OCI-LY7 (cell line): Measurements from ENCODE around the gene CFL1. TPM values are rescaled to one million over a fixed set of nuclear protein-coding genes. Genes with fewer than 3 reads are reported as not detected.

Source experiments
- BruUV-seq: library from RNA; stranded (reverse); fragments of 400-500 nt; replicated peaks from 2 replicates; lab custom pipeline; 2021; lab: Mats Ljungman, UMichigan
- CTCF ChIA-PET: fragments of 300-600 bp; sonication (Branson Sonifier 250); formaldehyde crosslinking; loops from one replicate; lab custom pipeline; 2022; ENCODE audit warnings: antibody characterized with exemption; ENCODE audit not compliant: unreplicated experiment; lab: Charles Lee
- POLR2A ChIA-PET: fragments of 300-600 bp; sonication (Branson Sonifier 250); formaldehyde crosslinking; loops from one replicate; lab custom pipeline; 2022; ENCODE audit warnings: antibody characterized with exemption; lab: Charles Lee
- DNase-seq: peaks from one replicate; pipeline ENCODE4 v3.0.0-alpha.2; 2015; ENCODE audit warnings: low spot score
- H2AFZ ChIP-seq: fragments of 200-600 bp; sonication (generic), shearing (Covaris generic); 2 replicates; pipeline ENCODE4 v1.6.1; 2014; ENCODE audit warnings: mild to moderate bottlenecking, antibody characterized with exemption, low read length, moderate library complexity
- H3K27ac ChIP-seq: fragments of 200-600 bp; sonication (generic); 2 replicates; pipeline ENCODE4 v1.5.1; 2014; ENCODE audit warnings: mixed run types, low read depth, mild to moderate bottlenecking, moderate library complexity, low read length, inconsistent platforms; ENCODE audit not compliant: poor library complexity, severe bottlenecking
- H3K36me3 ChIP-seq: fragments of 200-600 bp; sonication (generic); 2 replicates; pipeline ENCODE4 v1.6.1; 2014; ENCODE audit warnings: mild to moderate bottlenecking, antibody characterized with exemption, low read length, moderate library complexity, mixed read lengths; ENCODE audit not compliant: insufficient read depth
- H3K4me1 ChIP-seq: fragments of 200-600 bp; sonication (generic); 2 replicates; pipeline ENCODE4 v1.5.1; 2014; ENCODE audit warnings: mild to moderate bottlenecking, low read length; ENCODE audit not compliant: insufficient read depth, poor library complexity, severe bottlenecking
- H3K4me2 ChIP-seq: fragments of 200-600 bp; sonication (generic); 2 replicates; pipeline ENCODE4 v1.6.1; 2014; ENCODE audit warnings: mild to moderate bottlenecking, low read length
- H3K4me3 ChIP-seq: fragments of 200-600 bp; sonication (generic); 2 replicates; pipeline ENCODE4 v1.5.1; 2014; ENCODE audit warnings: mild to moderate bottlenecking, low read depth, low read length; ENCODE audit not compliant: poor library complexity, severe bottlenecking
- H3K79me2 ChIP-seq: fragments of 200-600 bp; sonication (generic); 2 replicates; pipeline ENCODE4 v1.6.1; 2016; ENCODE audit warnings: low read depth, mild to moderate bottlenecking, low read length, moderate library complexity, mixed read lengths; ENCODE audit not compliant: insufficient read depth
- H3K9me2 ChIP-seq: fragments of 200-600 bp; sonication (generic); 2 replicates; pipeline ENCODE4 v1.6.1; 2016; ENCODE audit warnings: mild to moderate bottlenecking, low read length, mixed read lengths; ENCODE audit not compliant: insufficient read depth
- H3K9me3 ChIP-seq: fragments of 200-600 bp; sonication (generic); 2 replicates; pipeline ENCODE4 v1.6.1; 2014; ENCODE audit warnings: mild to moderate bottlenecking, mixed run types, low read length, mixed read lengths
- H4K20me1 ChIP-seq: fragments of 200-600 bp; sonication (generic); 2 replicates; pipeline ENCODE4 v1.6.1; 2014; ENCODE audit warnings: mild to moderate bottlenecking, antibody characterized with exemption, low read length, moderate library complexity, mixed read lengths; ENCODE audit not compliant: insufficient read depth
- EZH2phosphoT487 ChIP-seq: fragments of 200-600 bp; sonication (generic); IDR thresholded peaks from 2 replicates; pipeline ENCODE4 v1.6.1; 2018; ENCODE audit warnings: low read depth, borderline replicate concordance, mild to moderate bottlenecking, mixed run types, antibody characterized with exemption, low read length, moderate library complexity, mixed read lengths
- intact Hi-C: fragments of 100-400 bp; cut with micrococcal nuclease; formaldehyde crosslinking; loops from one replicate; pipeline ENCODE4 v1.10.0; 2022; ENCODE audit not compliant: unreplicated experiment
- total RNA-seq, 2 experiments: library from RNA; depleted of rRNA in 1 of 2; stranded (reverse); fragments of >200 nt in 1 of 2; shearing (Covaris generic) in 1 of 2; gene quantifications; 2 replicates each; pipeline ENCODE4 v1.2.3, GENCODE V29; 2014 to 2022
- TF ChIP-seq, protein P1 (sequence below): fragments of 200-600 bp; sonication (generic); conservative IDR thresholded peaks from 2 replicates; pipeline ENCODE4 v1.5.1; 2014; ENCODE audit warnings: mild to moderate bottlenecking, antibody characterized with exemption, low read length, moderate library complexity, mixed read lengths

CFL1 gene
- total RNA-seq, 2 experiments from 2014 or later, result 1,019 to 1,119 TPM

DNA sequence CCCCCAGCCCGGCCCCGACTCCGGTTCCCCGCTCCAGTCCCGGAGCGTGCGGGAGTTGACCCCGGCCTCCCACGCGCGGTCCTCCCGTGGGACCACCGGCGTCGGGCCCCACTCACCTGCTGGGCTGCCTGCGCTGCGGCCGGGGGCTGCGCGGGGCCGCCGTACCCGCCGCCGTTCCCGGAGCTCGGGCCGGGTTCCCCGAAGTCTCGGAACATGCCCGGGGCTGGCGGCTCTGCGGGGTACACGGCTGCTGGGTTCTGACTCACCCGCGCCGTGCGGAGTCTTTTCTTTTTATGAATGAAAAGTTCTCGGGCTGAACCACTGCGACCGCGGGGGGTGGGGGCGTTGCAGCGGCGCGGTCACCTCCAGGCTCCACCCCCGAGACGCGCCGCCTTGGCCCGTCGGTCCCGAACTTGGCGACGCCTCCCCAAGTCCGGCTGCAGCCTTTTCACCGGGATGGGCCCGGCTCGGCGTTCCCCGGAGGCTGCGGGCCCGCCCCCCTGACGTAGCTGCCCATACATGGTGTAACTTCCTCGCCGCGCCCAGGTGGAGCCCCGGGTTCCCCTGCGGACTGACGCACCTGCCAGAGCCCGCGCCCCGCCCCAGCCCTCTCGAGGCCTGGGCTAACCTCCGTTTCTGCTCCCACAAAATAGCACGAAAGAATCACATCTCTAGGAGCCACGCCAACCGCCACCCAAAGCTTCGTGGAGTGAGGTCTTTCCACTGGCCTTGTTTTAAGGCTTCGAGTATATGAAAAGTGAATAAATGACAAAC lies 42.3 kb upstream of the CFL1 start, which contains the start of gene FOSL1:
Gene FOSL1 (minus strand): TSS at position 264 of the 774 bp plus-strand sequence. CDS start 49 bp downstream, at position 215.
- Histone ChIP-seq H4K20me1 (no peaks in the 10 kb centered on the region), H3K27ac (no peak within 1 kb of the TSS), H3K4me3 (peak within 1 kb of the TSS; percentile 65), H2AFZ (no peak within 1 kb of the TSS), H3K4me1 (peaks cover 20% of the 10 kb centered on the region), H3K79me2 (no peaks in the 10 kb centered on the region), H3K4me2 (peak within 1 kb of the TSS; percentile 80), H3K9me3 (no peaks in the 10 kb centered on the region), H3K36me3 (no peaks in the 10 kb centered on the region), H3K9me2 (no peaks in the 10 kb centered on the region)
- TF ChIP-seq, protein P1, sequence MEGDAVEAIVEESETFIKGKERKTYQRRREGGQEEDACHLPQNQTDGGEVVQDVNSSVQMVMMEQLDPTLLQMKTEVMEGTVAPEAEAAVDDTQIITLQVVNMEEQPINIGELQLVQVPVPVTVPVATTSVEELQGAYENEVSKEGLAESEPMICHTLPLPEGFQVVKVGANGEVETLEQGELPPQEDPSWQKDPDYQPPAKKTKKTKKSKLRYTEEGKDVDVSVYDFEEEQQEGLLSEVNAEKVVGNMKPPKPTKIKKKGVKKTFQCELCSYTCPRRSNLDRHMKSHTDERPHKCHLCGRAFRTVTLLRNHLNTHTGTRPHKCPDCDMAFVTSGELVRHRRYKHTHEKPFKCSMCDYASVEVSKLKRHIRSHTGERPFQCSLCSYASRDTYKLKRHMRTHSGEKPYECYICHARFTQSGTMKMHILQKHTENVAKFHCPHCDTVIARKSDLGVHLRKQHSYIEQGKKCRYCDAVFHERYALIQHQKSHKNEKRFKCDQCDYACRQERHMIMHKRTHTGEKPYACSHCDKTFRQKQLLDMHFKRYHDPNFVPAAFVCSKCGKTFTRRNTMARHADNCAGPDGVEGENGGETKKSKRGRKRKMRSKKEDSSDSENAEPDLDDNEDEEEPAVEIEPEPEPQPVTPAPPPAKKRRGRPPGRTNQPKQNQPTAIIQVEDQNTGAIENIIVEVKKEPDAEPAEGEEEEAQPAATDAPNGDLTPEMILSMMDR, result no peak
- no peak for TF ChIP-seq EZH2phosphoT487
- peak; percentile 68 for DNase-seq
- BruUV-seq, result no TSS peak
- intact Hi-C loops, result loop anchor here (2.0 kb wide), 1 partner anchor 18 kb away; the partner anchor contains the start of genes C11orf68 and DRAP1
- POLR2A ChIA-PET, result interaction anchor here (1.0 to 2.3 kb wide), 2 partner anchors 10 to 15 kb away, joined by 4 to 5 read pairs; partner anchors contain the start of gene CCDC85B
- CTCF ChIA-PET, result no interaction called here

DNA sequence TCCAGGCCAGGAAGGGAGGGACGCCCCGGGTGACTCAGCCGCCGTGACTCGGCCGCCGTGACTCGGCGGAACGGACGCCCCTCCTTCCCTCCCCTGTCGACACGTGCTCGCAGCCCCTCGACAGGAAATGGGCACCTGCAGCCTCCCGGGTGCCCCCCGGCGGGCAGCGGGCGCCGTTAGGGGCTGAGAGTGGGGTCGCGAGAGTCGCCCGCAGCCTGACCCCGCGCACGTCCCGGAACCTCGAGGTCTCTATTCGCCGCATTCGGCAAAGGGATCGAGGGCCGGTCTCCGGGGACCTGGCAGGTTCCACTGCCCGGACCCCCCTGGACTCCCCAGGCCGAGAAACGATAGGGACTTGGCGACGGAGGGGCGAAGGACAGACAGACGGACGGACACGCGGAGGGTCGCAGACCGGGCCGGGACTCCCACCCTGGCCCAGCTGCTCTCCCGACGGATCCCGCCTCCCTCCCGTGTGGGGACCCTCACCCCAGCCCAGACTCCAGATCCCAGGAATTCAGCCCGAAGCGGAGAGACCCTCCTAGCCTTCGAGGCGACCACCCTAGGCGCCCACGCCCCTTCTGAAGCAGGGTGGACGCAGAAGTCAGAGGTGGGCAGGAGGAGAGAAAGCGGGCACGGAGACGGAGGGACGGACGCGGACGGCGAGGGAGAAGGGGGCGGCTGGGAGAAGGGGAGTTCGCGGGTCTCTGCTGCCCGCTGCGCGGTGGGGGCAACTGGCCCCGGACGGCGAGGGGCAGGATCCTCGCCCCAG lies 41.6 kb upstream of the CFL1 start:
- Histone ChIP-seq H3K27ac (no peak overlapping the region), H4K20me1 (no peaks in the 10 kb centered on the region), H3K9me2 (no peaks in the 10 kb centered on the region), H3K9me3 (no peaks in the 10 kb centered on the region), H2AFZ (no peak overlapping the region), H3K4me1 (peaks cover 20% of the 10 kb centered on the region), H3K36me3 (no peaks in the 10 kb centered on the region), H3K4me3 (peak overlapping the region; percentile 65), H3K79me2 (no peaks in the 10 kb centered on the region), H3K4me2 (peak overlapping the region; percentile 80)
- CTCF ChIA-PET, result no interaction called here
- no peak for TF ChIP-seq EZH2phosphoT487
- TF ChIP-seq, protein P1, result no peak
- no TSS peak for BruUV-seq
- peak; percentile 19 for DNase-seq
- POLR2A ChIA-PET, result no interaction called here
- intact Hi-C loops, result loop anchor here (2.0 kb wide), 1 partner anchor 19 kb away; the partner anchor contains the start of genes C11orf68 and DRAP1
